Tibial nerve (tissue), 4 donors: ENCODE results near the gene TANC1. TPM values are rescaled to one million over a fixed set of nuclear protein-coding genes. Genes with fewer than 3 reads are reported as not detected.
A peak's percentile ranks its signal among the peaks of the same experiment; 100 is the strongest.

ENCODE experiments used
- DNase-seq, 2 donors: peaks; one replicate each; pipeline ENCODE4 v3.0.0-alpha.2; 2019; ENCODE audit warnings: low spot score in 2 of 2
- H3K27ac ChIP-seq, 4 donors: fragments of 200-600 bp; sonication (generic) in 3 of 4; one replicate each; pipeline ENCODE4 v1.5.1; 2017 to 2019; ENCODE audit warnings: mild to moderate bottlenecking in 1 of 4
- H3K27me3 ChIP-seq, 2 donors: fragments of 200-600 bp; sonication (generic) in 1 of 2; one replicate each; pipeline versions ENCODE4 v1.5.1 to v1.6.0; 2017 to 2019
- H3K36me3 ChIP-seq, 3 donors: fragments of 200-600 bp; sonication (generic); one replicate each; pipeline ENCODE4 v1.5.1; 2018 to 2019
- H3K4me1 ChIP-seq, 4 donors: fragments of 200-600 bp; sonication (generic) in 3 of 4; one replicate each; pipeline ENCODE4 v1.5.1; 2017 to 2019
- H3K4me3 ChIP-seq, 4 donors: fragments of 200-600 bp; sonication (generic) in 3 of 4; one replicate each; pipeline ENCODE4 v1.5.1; 2017 to 2019; ENCODE audit warnings: mild to moderate bottlenecking in 1 of 4, moderate library complexity in 1 of 4
- H3K9me3 ChIP-seq, 4 donors: fragments of 200-600 bp; sonication (generic) in 3 of 4; one replicate each; pipeline ENCODE4 v1.5.1; 2017 to 2019
- CTCF ChIP-seq, 5 experiments: fragments of 200-600 bp in 3 of 5; fragments of 450-650 bp in 2 of 5; sonication (generic) in 3 of 5; IDR thresholded peaks; one replicate each; pipeline ENCODE4 v1.5.1; 2016 to 2019; ENCODE audit warnings: antibody characterized with exemption in 5 of 5, mild to moderate bottlenecking in 3 of 5, moderate library complexity in 2 of 5
- EP300 ChIP-seq, 2 donors: sonication (generic); formaldehyde crosslinking; IDR thresholded peaks; one replicate each; pipeline ENCODE4 v1.6.1; 2017; ENCODE audit warnings: antibody characterized with exemption in 2 of 2, mild to moderate bottlenecking in 1 of 2
- POLR2A ChIP-seq, 2 donors: fragments of 450-650 bp; IDR thresholded peaks; one replicate each; pipeline ENCODE4 v1.6.1; 2017; ENCODE audit warnings: antibody characterized with exemption in 2 of 2, mild to moderate bottlenecking in 2 of 2, moderate library complexity in 2 of 2
- WGBS, 2 donors: methylation state at CpG; one replicate each; pipeline ENCODE4 v1.1.5; 2018; 5-methylcytosine and 5-hydroxymethylcytosine counted together
- total RNA-seq, 4 donors: library from RNA; depleted of rRNA; stranded (reverse); fragments of >200 nt; gene quantifications; one replicate each; pipeline ENCODE4 v1.1.0, GENCODE V29; 2016

The TANC1 gene
- total RNA-seq, 4 donors from 2014 or later = 43.5 to 66.3 (median 57.6) TPM

DNA sequence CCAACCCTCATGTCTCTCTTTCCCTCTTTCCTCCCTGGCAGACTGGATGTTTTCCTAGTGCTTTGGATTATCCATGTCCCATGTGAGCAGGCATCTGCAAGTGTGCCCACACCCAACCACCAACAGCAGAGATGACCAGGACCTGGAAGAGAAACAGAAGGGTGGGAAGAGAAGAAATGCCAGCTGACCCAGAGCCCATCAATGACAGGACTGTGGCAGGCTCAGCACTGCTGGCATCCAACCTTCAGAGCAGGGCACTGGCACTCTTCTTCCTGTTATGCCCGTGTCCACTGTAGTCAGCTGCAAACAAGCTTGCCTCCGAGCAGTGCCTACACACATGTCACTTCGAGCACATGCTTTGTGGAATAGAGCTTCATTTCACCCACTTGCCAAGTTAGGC is 121.1 kb downstream of the TANC1 start:
- no peaks in the 10 kb centered on the region for H3K9me3 ChIP-seq
- H3K27ac ChIP-seq = peak overlapping the region; percentile 4 to 88 (median 64)
- H3K27me3 ChIP-seq = no peaks in the 10 kb centered on the region
- H3K4me1 ChIP-seq = peaks cover 0 to 99% (median 68%) of the 10 kb centered on the region in 4 donors
- no peaks in the 10 kb centered on the region for H3K36me3 ChIP-seq
- TF ChIP-seq EP300 (IDR thresholded peaks at IDR 0.05) = no peak
- no peak for TF ChIP-seq CTCF (IDR thresholded peaks at IDR 0.05)
- TF ChIP-seq POLR2A (IDR thresholded peaks at IDR 0.05) = no peak
- no peak overlapping the region for H3K4me3 ChIP-seq
- WGBS, 2 donors = 41 to 46% methylated on average over 3 of the region's 3 CpGs
- no peak for DNase-seq

DNA sequence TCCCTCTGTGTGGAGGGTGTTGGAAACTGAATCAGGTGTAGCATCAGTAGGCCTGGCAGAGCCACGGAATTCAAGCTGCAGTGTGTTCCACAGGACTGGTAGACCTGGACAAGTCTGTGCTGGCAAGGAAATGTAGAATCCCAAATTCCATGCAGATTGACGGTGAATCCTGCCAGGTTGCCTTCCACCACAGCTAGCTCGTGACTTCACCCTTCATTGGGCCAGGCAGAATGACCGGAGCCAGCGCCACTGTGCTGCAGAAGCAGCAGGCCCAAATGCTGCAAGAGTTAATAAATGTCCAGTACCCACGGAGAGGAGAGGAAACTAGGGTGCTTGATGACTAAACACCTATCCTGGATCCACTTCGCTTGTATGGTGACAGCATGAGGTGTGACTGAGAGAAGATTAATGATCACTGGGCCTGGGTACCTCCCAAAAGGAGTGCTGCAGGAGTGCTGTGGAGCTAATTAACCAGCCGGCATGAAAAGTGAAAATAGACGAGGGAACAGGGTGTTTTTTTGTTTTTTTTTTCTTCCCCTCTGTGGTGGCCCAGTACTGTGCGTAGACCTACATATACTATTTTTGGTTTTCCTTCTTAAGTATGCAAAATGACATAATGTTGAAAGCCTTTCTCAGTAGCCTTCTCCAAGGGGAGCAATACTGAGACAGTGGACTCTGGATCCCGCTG is 122.2 kb downstream of the TANC1 start:
- DNase-seq = no peak
- 63% methylated on average over 11 of the region's 11 CpGs for WGBS, 2 donors
- Histone ChIP-seq H3K4me3 (no peak overlapping the region), H3K4me1 (peaks cover 0 to 93% (median 60%) of the 10 kb centered on the region in 4 donors), H3K27ac (peak overlapping the region; percentile 37 to 76 (median 50)), H3K27me3 (no peaks in the 10 kb centered on the region), H3K9me3 (no peaks in the 10 kb centered on the region), H3K36me3 (no peaks in the 10 kb centered on the region)
- no peak for TF ChIP-seq EP300 (IDR thresholded peaks at IDR 0.05)

DNA sequence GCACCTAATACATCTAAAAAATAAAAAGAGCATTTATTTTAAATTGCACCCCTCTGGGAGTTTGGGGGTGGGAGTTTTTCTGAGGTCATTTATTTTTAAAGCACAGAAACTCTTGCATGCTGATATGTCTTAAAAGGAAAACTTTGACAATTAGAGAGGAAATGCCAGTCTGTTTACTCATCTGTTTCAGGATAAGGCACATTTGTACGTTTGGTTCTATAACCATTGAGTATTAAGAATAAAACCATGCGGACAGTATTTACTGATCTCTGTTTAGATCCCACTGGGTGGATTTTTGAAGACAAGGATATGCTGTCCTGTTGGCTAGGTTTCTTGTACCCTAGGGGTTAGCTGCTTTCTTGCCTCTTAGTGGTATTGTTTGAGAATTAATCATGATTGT is 122.9 kb downstream of the TANC1 start:
- peaks cover 0 to 2% (median 0%) of the 10 kb centered on the region in 4 donors for H3K9me3 ChIP-seq
- peaks cover 0 to 85% (median 57%) of the 10 kb centered on the region in 4 donors for H3K4me1 ChIP-seq
- H3K27me3 ChIP-seq = no peaks in the 10 kb centered on the region
- H3K27ac ChIP-seq = peak overlapping the region in 3 of 4 donors; percentile 37 to 76 (median 64)
- DNase-seq = no peak
- TF ChIP-seq CTCF (IDR thresholded peaks at IDR 0.05) = no peak
- TF ChIP-seq EP300 (IDR thresholded peaks at IDR 0.05) = no peak
- no peak for TF ChIP-seq POLR2A (IDR thresholded peaks at IDR 0.05)
- no peak overlapping the region for H3K4me3 ChIP-seq
- WGBS, 2 donors = 2 to 6% methylated on average over 2 of the region's 2 CpGs
- no peaks in the 10 kb centered on the region for H3K36me3 ChIP-seq

- H3K4me3 ChIP-seq = no peak overlapping the region
Measured at GRCh38 chr2:159091976-159092375, 123.5 kb downstream of the TANC1 start.

GRCh38 chr2:159093497-159093896 is 125.1 kb downstream of the TANC1 start:
- TF ChIP-seq EP300 (IDR thresholded peaks at IDR 0.05) (no peak), POLR2A (IDR thresholded peaks at IDR 0.05) (no peak), CTCF (IDR thresholded peaks at IDR 0.05) (no peak)
- no peak for DNase-seq
- H3K4me3 ChIP-seq = no peak overlapping the region
- peaks cover 0 to 81% (median 49%) of the 10 kb centered on the region in 4 donors for H3K4me1 ChIP-seq
- H3K9me3 ChIP-seq = peaks cover 0 to 7% (median 0%) of the 10 kb centered on the region in 4 donors
- peak overlapping the region in 3 of 4 donors; percentile 37 to 76 (median 64) for H3K27ac ChIP-seq
- no peaks in the 10 kb centered on the region for H3K36me3 ChIP-seq
- H3K27me3 ChIP-seq = no peaks in the 10 kb centered on the region
- WGBS, 2 donors = 8 to 15% methylated on average over 2 of the region's 2 CpGs

More at GRCh38 chr2:159091976-159092375, 123.5 kb downstream of the TANC1 start:
- Histone ChIP-seq H3K27me3 (no peaks in the 10 kb centered on the region), H3K4me1 (peaks cover 0 to 81% (median 54%) of the 10 kb centered on the region in 4 donors), H3K36me3 (no peaks in the 10 kb centered on the region), H3K27ac (peak overlapping the region in 3 of 4 donors; percentile 37 to 76 (median 64)), H3K9me3 (peaks cover 0 to 7% (median 0%) of the 10 kb centered on the region in 4 donors)
- no peak for DNase-seq
- TF ChIP-seq CTCF (IDR thresholded peaks at IDR 0.05) = no peak
- WGBS, 2 donors = 33 to 40% methylated on average over 4 of the region's 4 CpGs
